ENCODE measurements around the gene F2R.

GRCh38 chr5:76765249-76765648 is 49.3 kb downstream of the F2R start:
- no peak for TF ChIP-seq POLR2A (IDR thresholded peaks at IDR 0.05; ENCODE audit: low read length)
- TF ChIP-seq GATA1 (IDR thresholded peaks at IDR 0.05; ENCODE audit: low read depth, low read length) = no peak

All from erythroblast (primary cell).